ENCODE data around the gene CISH.

The CISH gene

DNA sequence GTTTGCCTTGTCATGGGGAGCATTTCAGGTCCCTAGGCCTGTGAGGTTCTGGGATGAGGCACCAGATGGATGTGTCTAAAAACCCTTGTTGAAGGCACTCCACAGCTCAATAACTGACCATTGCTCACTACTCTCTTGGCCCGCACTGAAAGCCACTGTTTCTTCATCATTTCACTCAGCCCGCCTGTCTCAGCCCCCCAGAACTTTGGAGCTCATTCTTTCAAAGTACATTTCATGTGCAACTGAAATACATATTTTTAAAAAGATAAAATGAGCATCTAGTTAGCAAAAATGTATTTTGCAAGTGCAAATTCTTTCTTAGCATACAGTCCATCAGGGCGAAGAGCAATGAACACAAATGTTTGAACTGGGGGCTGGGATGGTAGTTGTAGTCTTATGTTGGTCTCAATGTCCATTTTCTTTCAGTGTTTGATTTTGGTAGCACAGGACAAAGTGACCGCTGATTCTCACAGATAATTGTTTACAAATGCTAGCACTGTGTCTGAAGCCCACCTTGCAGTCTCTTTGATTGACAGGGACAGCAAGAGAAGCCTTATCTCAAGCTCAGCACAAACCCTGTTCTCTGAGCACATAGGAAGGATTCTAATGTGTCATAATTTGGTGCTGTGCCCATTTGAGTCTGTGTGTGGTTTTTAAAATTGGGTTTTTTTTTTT, 22.7 kb downstream of the CISH start:
- no peaks in the 10 kb centered on the region for H3K9me3 ChIP-seq (ENCODE audit: control insufficient read depth, insufficient read depth, low read length)
- H4K20me1 ChIP-seq (ENCODE audit: control insufficient read depth, insufficient read depth, low read depth, low read length): no peaks in the 10 kb centered on the region
- no peak for TF ChIP-seq CTCF (IDR thresholded peaks at IDR 0.05; ENCODE audit: low read depth, low read length, poor library complexity, severe bottlenecking)
- no peak for TF ChIP-seq EZH2phosphoT487 (IDR thresholded peaks at IDR 0.05; ENCODE audit: borderline replicate concordance, low read length)
- no peaks in the 10 kb centered on the region for H3K9me2 ChIP-seq (replicated peaks; ENCODE audit: control insufficient read depth, low read length)
- no peak overlapping the region for H3K4me2 ChIP-seq (ENCODE audit: low read length)
- H3F3A ChIP-seq (ENCODE audit: control insufficient read depth, insufficient read depth): no peaks in the 10 kb centered on the region; the same call in 1 of the 2 replicates
- H3K36me3 ChIP-seq (ENCODE audit: control insufficient read depth, low read length): no peaks in the 10 kb centered on the region
- H3K27ac ChIP-seq (ENCODE audit: low read depth, low read length): no peak overlapping the region
- no peak overlapping the region for H3K4me3 ChIP-seq (ENCODE audit: low read length)
- no peaks in the 10 kb centered on the region for H3K79me2 ChIP-seq (ENCODE audit: control insufficient read depth, low read length)
- peaks cover 15% of the 10 kb centered on the region for H3K27me3 ChIP-seq (ENCODE audit: control insufficient read depth, low read length)
- H3K4me1 ChIP-seq (ENCODE audit: control insufficient read depth, low read length): peaks cover 13% of the 10 kb centered on the region

DNA sequence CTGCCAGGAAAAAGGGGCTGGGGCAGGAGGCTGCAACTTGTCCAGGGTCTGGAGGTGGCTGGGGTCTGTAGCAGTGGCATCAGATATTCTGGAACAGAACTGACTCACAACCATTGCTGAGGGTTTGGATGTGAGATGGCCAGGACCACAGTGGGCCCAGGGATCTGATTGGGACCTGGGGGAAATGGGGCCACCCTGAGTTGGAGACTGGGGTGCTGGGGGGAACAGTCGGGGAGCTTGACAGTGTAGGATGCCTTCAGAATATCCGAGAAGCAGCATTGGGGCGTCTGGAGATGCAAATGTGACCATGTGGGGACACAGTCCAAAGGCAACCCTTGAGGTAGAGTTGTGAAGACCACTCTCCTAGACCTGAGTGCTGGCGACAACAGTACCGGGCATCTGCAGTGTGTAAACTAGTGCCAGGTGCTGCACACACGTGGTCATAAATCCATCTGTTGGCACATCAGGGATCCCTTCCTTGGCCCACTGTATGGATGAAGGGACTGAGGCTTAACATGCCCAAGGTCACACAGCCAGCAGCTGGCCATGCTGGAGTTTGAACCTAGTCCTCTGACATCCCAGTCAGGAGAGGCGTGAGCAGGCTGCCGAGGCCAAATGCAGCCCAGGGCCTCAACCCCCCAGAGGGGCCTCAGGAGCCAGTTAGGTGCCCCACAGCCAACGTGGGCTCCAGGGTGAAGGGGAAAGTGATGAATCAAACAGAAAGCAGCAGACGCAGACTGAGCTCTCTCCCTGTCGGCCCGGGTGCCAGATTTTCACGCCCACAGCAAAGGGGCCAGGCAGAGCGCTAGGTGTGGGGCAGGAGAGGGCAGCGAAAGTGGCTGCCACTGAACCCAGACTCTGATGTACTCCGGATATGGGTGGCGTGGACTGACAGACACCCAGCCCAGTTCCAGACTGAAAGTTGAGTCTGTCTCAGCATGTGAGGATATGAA, 23.5 kb downstream of the CISH start:
- no peak overlapping the region for H3K4me2 ChIP-seq (ENCODE audit: low read length)
- H3K4me3 ChIP-seq (ENCODE audit: low read length): no peak overlapping the region
- no peaks in the 10 kb centered on the region for H3K9me3 ChIP-seq (ENCODE audit: control insufficient read depth, insufficient read depth, low read length)
- H3K36me3 ChIP-seq (ENCODE audit: control insufficient read depth, low read length): no peaks in the 10 kb centered on the region
- H3K79me2 ChIP-seq (ENCODE audit: control insufficient read depth, low read length): no peaks in the 10 kb centered on the region
- H3K4me1 ChIP-seq (ENCODE audit: control insufficient read depth, low read length): peaks cover 13% of the 10 kb centered on the region
- no peaks in the 10 kb centered on the region for H4K20me1 ChIP-seq (ENCODE audit: control insufficient read depth, insufficient read depth, low read depth, low read length)
- no peak for TF ChIP-seq CTCF (IDR thresholded peaks at IDR 0.05; ENCODE audit: low read depth, low read length, poor library complexity, severe bottlenecking)
- peak; percentile 42; the same call in 1 of the 2 replicates for TF ChIP-seq EZH2phosphoT487 (IDR thresholded peaks at IDR 0.05; ENCODE audit: borderline replicate concordance, low read length)
- no peaks in the 10 kb centered on the region for H3K9me2 ChIP-seq (replicated peaks; ENCODE audit: control insufficient read depth, low read length)
- H3K27me3 ChIP-seq (ENCODE audit: control insufficient read depth, low read length): peaks cover 15% of the 10 kb centered on the region
- no peak overlapping the region for H3K27ac ChIP-seq (ENCODE audit: low read depth, low read length)
- H3F3A ChIP-seq (ENCODE audit: control insufficient read depth, insufficient read depth): no peaks in the 10 kb centered on the region; the same call in 1 of the 2 replicates

- Histone ChIP-seq H3K4me1 (ENCODE audit: control insufficient read depth, low read length) (peaks cover 13% of the 10 kb centered on the region), H3K27ac (ENCODE audit: low read depth, low read length) (no peak overlapping the region), H3K27me3 (ENCODE audit: control insufficient read depth, low read length) (peaks cover 15% of the 10 kb centered on the region), H3K4me2 (ENCODE audit: low read length) (no peak overlapping the region), H3F3A (ENCODE audit: control insufficient read depth, insufficient read depth) (no peaks in the 10 kb centered on the region; the same call in 1 of the 2 replicates), H3K9me2 (replicated peaks; ENCODE audit: control insufficient read depth, low read length) (no peaks in the 10 kb centered on the region), H3K9me3 (ENCODE audit: control insufficient read depth, insufficient read depth, low read length) (no peaks in the 10 kb centered on the region), H3K36me3 (ENCODE audit: control insufficient read depth, low read length) (no peaks in the 10 kb centered on the region), H3K4me3 (ENCODE audit: low read length) (no peak overlapping the region), H4K20me1 (ENCODE audit: control insufficient read depth, insufficient read depth, low read depth, low read length) (no peaks in the 10 kb centered on the region), H3K79me2 (ENCODE audit: control insufficient read depth, low read length) (no peaks in the 10 kb centered on the region)
- TF ChIP-seq EZH2phosphoT487 (IDR thresholded peaks at IDR 0.05; ENCODE audit: borderline replicate concordance, low read length) (no peak), CTCF (IDR thresholded peaks at IDR 0.05; ENCODE audit: low read depth, low read length, poor library complexity, severe bottlenecking) (no peak)
Measured at GRCh38 chr3:50587373-50587772, 24.2 kb downstream of the CISH start.

All from DOHH2 (cell line).